GM18951 (cell line): Measurements from ENCODE around the gene VPS45.

Experiments
- POLR2A ChIP-seq: IDR thresholded peaks from 4 replicates; pipeline ENCODE4 v1.6.1; 2011; ENCODE audit warnings: mild to moderate bottlenecking; ENCODE audit not compliant: insufficient read length, insufficient read depth; ENCODE audit errors: extremely low read depth
- in situ Hi-C: fragments of 300-500 bp; cut with MboI; formaldehyde crosslinking; loops from one replicate; pipeline ENCODE4 v1.12.0; 2022; ENCODE audit warnings: low sequenced_read_pairs, mixed read lengths, inconsistent platforms; ENCODE audit not compliant: unreplicated experiment

Gene VPS45

DNA sequence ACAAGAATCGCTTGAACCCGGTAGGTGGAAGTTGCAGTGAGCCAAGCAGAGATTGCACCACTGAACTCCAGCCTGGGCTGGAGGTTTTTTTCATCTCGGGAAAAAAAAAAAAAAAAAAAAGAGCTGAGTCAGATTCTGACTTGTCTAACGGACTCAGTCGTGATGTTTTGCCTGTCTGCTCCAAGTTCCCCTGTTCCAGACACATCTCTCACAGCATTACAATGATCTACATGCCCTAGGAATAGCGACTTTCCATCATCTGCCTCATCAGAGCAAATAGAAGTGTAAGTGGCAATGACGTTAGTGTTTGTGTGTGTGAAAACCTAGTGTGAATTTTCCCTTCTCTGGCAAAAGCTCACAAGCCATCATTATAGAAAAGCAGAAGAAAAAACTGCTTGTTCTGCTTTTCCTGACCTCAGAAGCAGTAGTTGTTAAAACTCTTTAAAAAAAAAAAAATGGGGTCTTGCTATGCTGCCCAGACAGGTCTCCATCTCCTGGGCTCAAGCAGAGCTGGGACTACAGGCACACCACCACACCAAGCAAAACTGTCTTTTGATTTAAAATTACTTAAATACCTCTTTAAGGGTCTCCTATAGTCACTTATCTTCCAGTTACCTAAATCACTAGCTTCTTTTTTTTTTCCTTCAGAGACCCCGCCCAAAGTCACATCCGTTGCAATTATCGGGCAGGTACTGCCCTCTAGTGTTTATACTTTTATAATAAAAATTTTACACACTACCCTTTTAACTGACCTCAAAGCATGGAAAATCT lies 119.4 kb downstream of the VPS45 start:
- in situ Hi-C loops, result no loop called here
- no peak for TF ChIP-seq POLR2A

GRCh38 chr1:150187560-150187931 lies 120.0 kb downstream of the VPS45 start:
- in situ Hi-C loops, result no loop called here
- TF ChIP-seq POLR2A, result no peak

DNA sequence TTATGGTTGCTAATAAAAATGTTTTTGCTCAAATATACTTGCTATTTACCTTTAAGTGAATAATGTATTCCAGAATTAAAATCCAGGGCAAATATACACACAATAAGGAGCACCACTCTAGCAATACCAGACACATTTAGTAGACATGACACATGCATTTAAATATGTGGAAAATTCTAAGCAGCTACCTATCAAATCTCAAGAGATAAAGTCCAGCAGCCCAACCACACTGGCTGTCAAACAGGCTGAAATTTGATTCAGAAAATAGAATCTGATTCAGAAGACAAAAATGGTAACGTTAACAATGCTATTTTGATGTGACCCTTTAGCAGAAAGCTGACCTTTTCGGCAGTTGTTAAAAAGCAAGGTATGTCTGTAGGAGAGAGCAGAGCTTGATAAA lies 124.4 kb downstream of the VPS45 start:
- no peak for TF ChIP-seq POLR2A
- in situ Hi-C loops, result no loop called here

DNA sequence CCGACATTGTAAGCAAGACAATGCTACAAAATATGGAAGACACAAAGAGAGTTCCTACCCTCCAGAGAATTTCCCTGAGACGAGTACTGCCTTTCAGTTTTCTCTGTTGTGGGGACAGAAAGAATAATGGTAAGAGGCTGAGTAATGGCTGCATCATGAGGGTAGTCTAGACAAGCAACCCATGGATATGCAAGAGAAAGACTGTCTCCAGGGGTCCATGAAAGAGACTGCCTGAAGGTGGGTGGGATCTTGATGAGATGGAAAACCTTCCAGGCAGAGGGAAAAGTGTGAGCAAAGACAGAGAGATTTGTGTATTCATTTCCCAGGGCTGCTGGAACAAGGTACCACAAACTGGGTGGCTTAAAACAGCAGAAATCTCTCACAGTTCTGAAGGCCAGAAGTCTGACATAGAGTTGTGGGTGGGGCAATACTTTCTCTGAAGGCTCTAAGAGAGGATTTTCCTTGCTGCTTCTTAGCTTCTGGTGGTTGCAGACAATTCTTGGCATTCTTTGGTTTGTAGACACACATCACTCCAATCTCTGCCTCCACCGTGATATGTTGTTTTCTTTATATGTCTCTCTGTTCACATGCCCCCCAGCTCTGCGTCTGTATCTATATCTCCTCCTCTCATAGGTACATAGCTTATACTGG lies 126.9 kb downstream of the VPS45 start:
- in situ Hi-C loops, result no loop called here
- no peak for TF ChIP-seq POLR2A
